HepG2 (cell line): ENCODE data around the gene CELSR3. TPM values are rescaled to one million over a fixed set of nuclear protein-coding genes. Genes with fewer than 3 reads are reported as not detected.

Source experiments
- ATAC-seq: fragments of 200-7000 bp; cut with Tn5 transposase; 3 replicates; pipeline ENCODE4 v1.9.1; 2020; ENCODE audit warnings: mild to moderate bottlenecking, moderate library complexity
- BruUV-seq: library from RNA; stranded (reverse); fragments of 400-500 nt; replicated peaks from 2 replicates; lab custom pipeline; 2021; lab: Mats Ljungman, UMichigan
- CTCF ChIA-PET: fragments of 300-600 bp; formaldehyde crosslinking; extraction: SDS; loops from one replicate; lab custom pipeline; 2021; ENCODE audit warnings: low total read pairs, inconsistent platforms, low intra/inter-chr PET ratio; lab: Yijun Ruan, JAX
- POLR2A ChIA-PET: fragments of 350-600 bp; sonication (Branson Sonifier 250); formaldehyde crosslinking; loops from one replicate; lab custom pipeline; 2020; ENCODE audit warnings: antibody characterized with exemption, inconsistent platforms; lab: Yijun Ruan, JAX
- DNase-seq: peaks from one replicate; pipeline ENCODE4 v3.0.0-alpha.2; 2015; ENCODE audit warnings: low spot score
- FAIRE-seq: peaks from 3 replicates; lab custom pipeline; 2011; peaks lifted over from hg19 to GRCh38; lab: Jason Lieb, UNC
- H2AFZ ChIP-seq: one replicate; pipeline ENCODE4 v1.6.1; 2011; ENCODE audit warnings: low read length, inconsistent platforms
- H3K27ac ChIP-seq: fragments of 300-600 bp; 3 replicates; pipeline ENCODE4 v1.8.0; 2011; ENCODE audit warnings: mixed run types, mild to moderate bottlenecking, mixed read lengths, low read length, inconsistent platforms; ENCODE audit not compliant: insufficient read depth; ENCODE audit errors: extremely low read length
- H3K27me3 ChIP-seq, 2 experiments: fragments of 200-600 bp in 1 of 2; 2 replicates in 1 of 2; 3 replicates in 1 of 2; pipeline versions ENCODE4 v1.6.0 to v1.8.0; 2011; ENCODE audit warnings: low read length in 2 of 2, mild to moderate bottlenecking in 2 of 2, moderate library complexity in 2 of 2, inconsistent platforms in 1 of 2; ENCODE audit not compliant: insufficient read depth in 2 of 2, control insufficient read depth in 1 of 2
- H3K36me3 ChIP-seq, 2 experiments: fragments of 200-600 bp in 1 of 2; replicated peaks in 1 of 2; 2 replicates in 1 of 2; 3 replicates in 1 of 2; pipeline versions ENCODE4 v1.5.1 to v1.8.0; 2011; ENCODE audit warnings: low read length in 2 of 2, inconsistent platforms in 1 of 2; ENCODE audit not compliant: insufficient read depth in 2 of 2, control insufficient read depth in 1 of 2
- H3K4me1 ChIP-seq: 2 replicates; pipeline ENCODE4 v1.5.1; 2012; ENCODE audit warnings: low read length, inconsistent platforms; ENCODE audit not compliant: insufficient read depth
- H3K4me2 ChIP-seq: 2 replicates; pipeline ENCODE4 v1.6.0; 2011; ENCODE audit warnings: low read depth, low read length, inconsistent platforms
- H3K4me3 ChIP-seq, 3 experiments: fragments of 200-600 bp in 1 of 3; sonication (generic), shearing (Covaris generic) in 1 of 3; replicated peaks in 1 of 3; 2 replicates each; pipeline ENCODE4 v1.5.1; 2011 to 2016; ENCODE audit warnings: low read length in 3 of 3, inconsistent platforms in 2 of 3, low read depth in 2 of 3, mild to moderate bottlenecking in 2 of 3, control low read depth in 1 of 3, mixed read lengths in 1 of 3; ENCODE audit not compliant: insufficient read depth in 1 of 3
- H3K79me2 ChIP-seq: one replicate; pipeline ENCODE4 v1.6.1; 2011; ENCODE audit warnings: low read length, inconsistent platforms; ENCODE audit not compliant: insufficient read depth
- H3K9ac ChIP-seq: 2 replicates; pipeline ENCODE4 v1.6.0; 2011; ENCODE audit warnings: mild to moderate bottlenecking, low read depth, low read length, inconsistent platforms; ENCODE audit not compliant: insufficient read depth
- H3K9me3 ChIP-seq: 2 replicates; pipeline ENCODE4 v1.5.1; 2012; ENCODE audit warnings: mild to moderate bottlenecking, low read length
- H4K20me1 ChIP-seq: 2 replicates; pipeline ENCODE4 v1.6.0; 2011; ENCODE audit warnings: inconsistent platforms, mild to moderate bottlenecking, low read length, moderate library complexity; ENCODE audit not compliant: insufficient read depth
- FOXO1 ChIP-seq: sonication (generic); formaldehyde crosslinking; IDR thresholded peaks from 2 replicates; pipeline ENCODE4 v1.4.0; 2020; ENCODE audit warnings: missing genetic modification reagents
- KAT2B ChIP-seq: fragments of 150-350 bp; IDR thresholded peaks from 2 replicates; pipeline ENCODE4 v1.6.1; 2014; ENCODE audit warnings: low read depth, low read length, borderline replicate concordance
- KDM4B ChIP-seq: sonication (generic); formaldehyde crosslinking; IDR thresholded peaks from 2 replicates; pipeline ENCODE4 v1.4.0; 2020; ENCODE audit warnings: missing genetic modification reagents
- POLR2G ChIP-seq: fragments of 200-400 bp; formaldehyde crosslinking; IDR thresholded peaks from 2 replicates; pipeline ENCODE4 v1.6.1; 2018; ENCODE audit warnings: mild to moderate bottlenecking, low read depth, low read length, moderate library complexity
- SRY ChIP-seq: sonication (generic); formaldehyde crosslinking; IDR thresholded peaks from 2 replicates; pipeline ENCODE4 v1.8.0; 2022; ENCODE audit warnings: mild to moderate bottlenecking, missing genetic modification reagents
- ZNF207 ChIP-seq: fragments of 450-650 bp; IDR thresholded peaks from 2 replicates; pipeline ENCODE4 v1.6.1; 2016; ENCODE audit warnings: antibody characterized with exemption, borderline replicate concordance
- ZNF251 ChIP-seq: sonication (generic); formaldehyde crosslinking; IDR thresholded peaks from 2 replicates; pipeline ENCODE4 v1.9.0; 2021; ENCODE audit warnings: mild to moderate bottlenecking, missing genetic modification reagents
- ZNF331 ChIP-seq: sonication (generic); formaldehyde crosslinking; IDR thresholded peaks from 2 replicates; pipeline ENCODE4 v1.4.0; 2020; ENCODE audit warnings: missing genetic modification reagents
- ZNF333 ChIP-seq: sonication (generic); formaldehyde crosslinking; IDR thresholded peaks from 2 replicates; pipeline ENCODE4 v1.4.0; 2020; ENCODE audit warnings: mild to moderate bottlenecking, missing genetic modification reagents, borderline replicate concordance
- ZNF446 ChIP-seq: sonication (generic); formaldehyde crosslinking; IDR thresholded peaks from 2 replicates; pipeline ENCODE4 v1.5.0; 2020; ENCODE audit warnings: mild to moderate bottlenecking, missing genetic modification reagents
- ZSCAN25 ChIP-seq: sonication (generic); formaldehyde crosslinking; IDR thresholded peaks from 2 replicates; pipeline ENCODE4 v1.8.0; 2022; ENCODE audit warnings: mild to moderate bottlenecking, missing genetic modification reagents
- WGBS: methylation state at CpG from one replicate; pipeline ENCODE4 v1.1.6; 2017; ENCODE audit warnings: low lambda C conversion rate; 5-methylcytosine and 5-hydroxymethylcytosine counted together
- in situ Hi-C: cut with HindIII; loops from 2 replicates; pipeline ENCODE4 v1.10.0; 2017; ENCODE audit warnings: low pct_unique_long_range_greater_than_20kb; ENCODE audit not compliant: extremely low pct_ligation_motif_present
- intact Hi-C: fragments of 100-400 bp; cut with micrococcal nuclease; formaldehyde crosslinking; loops from one replicate; pipeline ENCODE4 v1.10.0; 2022; ENCODE audit not compliant: unreplicated experiment
- polyA plus RNA-seq, 8 experiments: library from polyadenylated mRNA; depleted of rRNA in 3 of 8; stranded (reverse) in 7 of 8; unstranded in 1 of 8; fragments of >200 nt; fragmentation: Illumina TruSeq in 4 of 8; extraction: Trizol in 4 of 8; gene quantifications; 2 replicates each; pipeline versions ENCODE4 v1.2.1 to v1.2.3, GENCODE V29; 2011 to 2016; ENCODE audit warnings: low read depth in 4 of 8, missing spikeins in 1 of 8, mixed read lengths in 1 of 8; ENCODE audit not compliant: insufficient read depth in 1 of 8
- total RNA-seq, 5 experiments: library from RNA; depleted of rRNA; stranded (reverse); fragments of >200 nt; fragmentation: Illumina TruSeq; extraction: Trizol; gene quantifications; 2 replicates each; pipeline ENCODE4 v1.2.3, GENCODE V29; 2016; ENCODE audit warnings: low read depth in 1 of 5
- TF ChIP-seq, protein P1 (sequence below): sonication (generic); IDR thresholded peaks from 2 replicates; pipeline ENCODE4 v1.6.1; 2016; ENCODE audit warnings: low read depth, borderline replicate concordance
- TF ChIP-seq, protein P2 (sequence below): IDR thresholded peaks from 2 replicates; pipeline ENCODE4 v1.6.1; 2016; ENCODE audit warnings: control low read depth
- TF ChIP-seq, protein P3 (sequence below), 2 experiments: sonication (generic) in 1 of 2; formaldehyde crosslinking in 1 of 2; IDR thresholded peaks; 2 replicates each; pipeline versions ENCODE4 v1.6.1 to v1.9.0; 2014 to 2022; ENCODE audit warnings: antibody characterized with exemption in 1 of 2, borderline replicate concordance in 1 of 2, inconsistent platforms in 1 of 2, low read depth in 1 of 2, missing genetic modification reagents in 1 of 2
- TF ChIP-seq, protein P4 (sequence below): sonication (generic); formaldehyde crosslinking; IDR thresholded peaks from 2 replicates; pipeline ENCODE4 v1.4.0; 2020; ENCODE audit warnings: missing genetic modification reagents, borderline replicate concordance

Gene CELSR3
- total and polyA plus RNA-seq, 2 of the 13 experiments (the other 11 are each of a cell fraction or from before 2014, with no cell fraction given), result 5.4 to 6.7 TPM

DNA sequence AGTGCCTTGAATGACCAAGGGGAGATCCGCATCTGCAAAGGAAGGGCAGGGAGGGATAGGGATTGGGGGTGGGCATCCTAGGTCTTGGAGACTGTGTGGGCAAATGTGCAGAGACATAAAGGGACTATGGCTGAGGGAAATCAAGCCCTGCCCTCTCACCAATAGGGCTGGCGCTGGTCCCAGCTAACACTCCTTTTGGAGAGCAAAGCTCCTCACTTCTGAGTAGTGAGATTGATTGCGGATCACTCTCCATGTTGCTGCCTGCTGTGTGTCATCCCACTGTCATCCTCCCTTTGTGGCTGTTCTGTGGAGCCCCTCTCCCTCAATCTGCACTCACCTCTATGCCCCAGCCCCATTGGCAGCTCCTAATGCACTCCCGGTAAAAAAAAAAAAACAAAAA lies 2.2 kb upstream of the CELSR3 start:
- Histone ChIP-seq H3K4me2 (no peak overlapping the region), H3K4me3 (no peak overlapping the region), H3K27ac (no peak overlapping the region), H4K20me1 (peaks cover 6% of the 10 kb centered on the region; the same call in 1 of the 2 replicates), H2AFZ (no peak overlapping the region), H3K36me3 (no peaks in the 10 kb centered on the region; a peak in 1 of 5 replicates), H3K27me3 (no peaks in the 10 kb centered on the region), H3K9ac (no peak overlapping the region), H3K4me1 (peaks cover 21% of the 10 kb centered on the region), H3K79me2 (no peaks in the 10 kb centered on the region), H3K9me3 (no peaks in the 10 kb centered on the region)
- intact Hi-C loops (no loop called here), in situ Hi-C loops (no loop called here)
- DNase-seq, result no peak
- WGBS, result 89% methylated on average over 4 of the region's 4 CpGs
- ChIA-PET POLR2A (no interaction called here), CTCF (no interaction called here)
- no peak for ATAC-seq
- no TSS peak for BruUV-seq
- FAIRE-seq, result no peak
- TF ChIP-seq KAT2B (no peak), SRY (CRISPR knock-in tag) (no peak), POLR2G (no peak), ZNF333 (CRISPR knock-in tag) (no peak), ZSCAN25 (no peak), KDM4B (no peak), ZNF331 (CRISPR knock-in tag) (no peak), ZNF251 (no peak), FOXO1 (no peak), ZNF207 (no peak), ZNF446 (CRISPR knock-in tag) (no peak)
- TF ChIP-seq, protein P1, sequence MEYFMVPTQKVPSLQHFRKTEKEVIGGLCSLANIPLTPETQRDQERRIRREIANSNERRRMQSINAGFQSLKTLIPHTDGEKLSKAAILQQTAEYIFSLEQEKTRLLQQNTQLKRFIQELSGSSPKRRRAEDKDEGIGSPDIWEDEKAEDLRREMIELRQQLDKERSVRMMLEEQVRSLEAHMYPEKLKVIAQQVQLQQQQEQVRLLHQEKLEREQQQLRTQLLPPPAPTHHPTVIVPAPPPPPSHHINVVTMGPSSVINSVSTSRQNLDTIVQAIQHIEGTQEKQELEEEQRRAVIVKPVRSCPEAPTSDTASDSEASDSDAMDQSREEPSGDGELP, result no peak
- TF ChIP-seq, protein P2, sequence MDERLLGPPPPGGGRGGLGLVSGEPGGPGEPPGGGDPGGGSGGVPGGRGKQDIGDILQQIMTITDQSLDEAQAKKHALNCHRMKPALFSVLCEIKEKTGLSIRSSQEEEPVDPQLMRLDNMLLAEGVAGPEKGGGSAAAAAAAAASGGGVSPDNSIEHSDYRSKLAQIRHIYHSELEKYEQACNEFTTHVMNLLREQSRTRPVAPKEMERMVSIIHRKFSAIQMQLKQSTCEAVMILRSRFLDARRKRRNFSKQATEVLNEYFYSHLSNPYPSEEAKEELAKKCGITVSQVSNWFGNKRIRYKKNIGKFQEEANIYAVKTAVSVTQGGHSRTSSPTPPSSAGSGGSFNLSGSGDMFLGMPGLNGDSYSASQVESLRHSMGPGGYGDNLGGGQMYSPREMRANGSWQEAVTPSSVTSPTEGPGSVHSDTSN (CRISPR knock-in tag), result no peak
- TF ChIP-seq, protein P3, sequence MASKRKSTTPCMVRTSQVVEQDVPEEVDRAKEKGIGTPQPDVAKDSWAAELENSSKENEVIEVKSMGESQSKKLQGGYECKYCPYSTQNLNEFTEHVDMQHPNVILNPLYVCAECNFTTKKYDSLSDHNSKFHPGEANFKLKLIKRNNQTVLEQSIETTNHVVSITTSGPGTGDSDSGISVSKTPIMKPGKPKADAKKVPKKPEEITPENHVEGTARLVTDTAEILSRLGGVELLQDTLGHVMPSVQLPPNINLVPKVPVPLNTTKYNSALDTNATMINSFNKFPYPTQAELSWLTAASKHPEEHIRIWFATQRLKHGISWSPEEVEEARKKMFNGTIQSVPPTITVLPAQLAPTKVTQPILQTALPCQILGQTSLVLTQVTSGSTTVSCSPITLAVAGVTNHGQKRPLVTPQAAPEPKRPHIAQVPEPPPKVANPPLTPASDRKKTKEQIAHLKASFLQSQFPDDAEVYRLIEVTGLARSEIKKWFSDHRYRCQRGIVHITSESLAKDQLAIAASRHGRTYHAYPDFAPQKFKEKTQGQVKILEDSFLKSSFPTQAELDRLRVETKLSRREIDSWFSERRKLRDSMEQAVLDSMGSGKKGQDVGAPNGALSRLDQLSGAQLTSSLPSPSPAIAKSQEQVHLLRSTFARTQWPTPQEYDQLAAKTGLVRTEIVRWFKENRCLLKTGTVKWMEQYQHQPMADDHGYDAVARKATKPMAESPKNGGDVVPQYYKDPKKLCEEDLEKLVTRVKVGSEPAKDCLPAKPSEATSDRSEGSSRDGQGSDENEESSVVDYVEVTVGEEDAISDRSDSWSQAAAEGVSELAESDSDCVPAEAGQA (IDR thresholded peaks at IDR 0.05; ENCODE audit: low read depth), result no peak
- TF ChIP-seq, protein P3 (CRISPR knock-in tag; IDR thresholded peaks at IDR 0.05; ENCODE audit: borderline replicate concordance), result no peak
- TF ChIP-seq, protein P4, sequence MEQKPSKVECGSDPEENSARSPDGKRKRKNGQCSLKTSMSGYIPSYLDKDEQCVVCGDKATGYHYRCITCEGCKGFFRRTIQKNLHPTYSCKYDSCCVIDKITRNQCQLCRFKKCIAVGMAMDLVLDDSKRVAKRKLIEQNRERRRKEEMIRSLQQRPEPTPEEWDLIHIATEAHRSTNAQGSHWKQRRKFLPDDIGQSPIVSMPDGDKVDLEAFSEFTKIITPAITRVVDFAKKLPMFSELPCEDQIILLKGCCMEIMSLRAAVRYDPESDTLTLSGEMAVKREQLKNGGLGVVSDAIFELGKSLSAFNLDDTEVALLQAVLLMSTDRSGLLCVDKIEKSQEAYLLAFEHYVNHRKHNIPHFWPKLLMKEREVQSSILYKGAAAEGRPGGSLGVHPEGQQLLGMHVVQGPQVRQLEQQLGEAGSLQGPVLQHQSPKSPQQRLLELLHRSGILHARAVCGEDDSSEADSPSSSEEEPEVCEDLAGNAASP (CRISPR knock-in tag), result no peak
